PC-9 (cell line): Measurements from ENCODE around the gene WDR77. TPM values are rescaled to one million over a fixed set of nuclear protein-coding genes. Genes with fewer than 3 reads are reported as not detected.

Source experiments
- BruUV-seq: library from RNA; stranded (reverse); fragments of 400-500 nt; replicated peaks from 2 replicates; lab custom pipeline; 2021; lab: Mats Ljungman, UMichigan
- CTCF ChIA-PET: fragments of 300-600 bp; sonication (Branson Sonifier 250); formaldehyde crosslinking; loops from one replicate; lab custom pipeline; 2022; ENCODE audit warnings: antibody characterized with exemption; lab: Charles Lee
- POLR2A ChIA-PET: fragments of 300-600 bp; sonication (Branson Sonifier 250); formaldehyde crosslinking; loops from one replicate; lab custom pipeline; 2022; ENCODE audit warnings: antibody characterized with exemption; ENCODE audit not compliant: unreplicated experiment; lab: Charles Lee
- DNase-seq, 2 experiments: peaks; one replicate each; pipeline versions ENCODE4 v3.0.0 to v3.0.0-alpha.2; 2015 to 2022; ENCODE audit warnings: mixed read lengths in 1 of 2
- H2AFZ ChIP-seq: fragments of 200-600 bp; sonication (generic); 2 replicates; pipeline ENCODE4 v1.8.1; 2017; ENCODE audit warnings: antibody characterized with exemption
- H3F3A ChIP-seq: fragments of 200-600 bp; sonication (generic); 2 replicates; pipeline ENCODE4 v1.8.1; 2017; ENCODE audit warnings: antibody characterized with exemption, mild to moderate bottlenecking, low read depth; ENCODE audit not compliant: insufficient read depth
- H3K27ac ChIP-seq: fragments of 200-600 bp; sonication (generic); 2 replicates; pipeline ENCODE4 v1.6.1; 2016; ENCODE audit warnings: mixed run types
- H3K27me3 ChIP-seq: fragments of 200-600 bp; sonication (generic); 2 replicates; pipeline ENCODE4 v1.6.1; 2016; ENCODE audit warnings: low read depth, mixed run types; ENCODE audit not compliant: insufficient read depth
- H3K36me3 ChIP-seq: fragments of 200-600 bp; sonication (generic); 2 replicates; pipeline ENCODE4 v1.6.1; 2016; ENCODE audit warnings: low read depth, mixed run types
- H3K4me1 ChIP-seq: fragments of 200-600 bp; sonication (generic); replicated peaks from 2 replicates; pipeline ENCODE4 v1.6.1; 2016; ENCODE audit warnings: mixed run types; ENCODE audit not compliant: insufficient read depth
- H3K4me2 ChIP-seq: fragments of 200-600 bp; sonication (generic); 2 replicates; pipeline ENCODE4 v1.6.1; 2017; ENCODE audit warnings: mixed run types
- H3K4me3 ChIP-seq: fragments of 200-600 bp; sonication (generic); 2 replicates; pipeline ENCODE4 v1.6.1; 2016; ENCODE audit warnings: mixed run types
- H3K79me2 ChIP-seq: fragments of 200-600 bp; sonication (generic); 2 replicates; pipeline ENCODE4 v1.6.1; 2017; ENCODE audit warnings: low read depth, mixed run types
- H3K9me2 ChIP-seq: fragments of 200-600 bp; sonication (generic); 2 replicates; pipeline ENCODE4 v1.8.1; 2017; ENCODE audit warnings: mild to moderate bottlenecking; ENCODE audit not compliant: insufficient read depth
- H3K9me3 ChIP-seq: fragments of 200-600 bp; sonication (generic); 2 replicates; pipeline ENCODE4 v1.8.1; 2016; ENCODE audit warnings: low read depth; ENCODE audit not compliant: insufficient read depth
- H4K20me1 ChIP-seq: fragments of 200-600 bp; sonication (generic); 2 replicates; pipeline ENCODE4 v1.8.1; 2017; ENCODE audit not compliant: insufficient read depth
- EZH2 ChIP-seq: fragments of 200-600 bp; sonication (generic); IDR thresholded peaks from 2 replicates; pipeline ENCODE4 v1.8.0; 2017; ENCODE audit warnings: antibody characterized with exemption, low read depth
- intact Hi-C: fragments of 100-400 bp; cut with micrococcal nuclease; formaldehyde crosslinking; loops from one replicate; pipeline ENCODE4 v1.10.0; 2022; ENCODE audit not compliant: unreplicated experiment
- total RNA-seq: library from RNA; stranded (reverse); gene quantifications from 2 replicates; pipeline ENCODE4 v1.2.3, GENCODE V29; 2021
- TF ChIP-seq, protein P1 (sequence below): fragments of 200-600 bp; sonication (generic); conservative IDR thresholded peaks from 2 replicates; pipeline ENCODE4 v1.6.1; 2017; ENCODE audit warnings: mixed run types, antibody characterized with exemption, mild to moderate bottlenecking, moderate library complexity

The WDR77 gene
- total RNA-seq, 1 experiment from 2014 or later = 23.7 TPM

GRCh38 chr1:111489604-111490003 is 40.5 kb upstream of the WDR77 start:
- ChIA-PET POLR2A (no interaction called here), CTCF (no interaction called here)
- TF ChIP-seq, protein P1, sequence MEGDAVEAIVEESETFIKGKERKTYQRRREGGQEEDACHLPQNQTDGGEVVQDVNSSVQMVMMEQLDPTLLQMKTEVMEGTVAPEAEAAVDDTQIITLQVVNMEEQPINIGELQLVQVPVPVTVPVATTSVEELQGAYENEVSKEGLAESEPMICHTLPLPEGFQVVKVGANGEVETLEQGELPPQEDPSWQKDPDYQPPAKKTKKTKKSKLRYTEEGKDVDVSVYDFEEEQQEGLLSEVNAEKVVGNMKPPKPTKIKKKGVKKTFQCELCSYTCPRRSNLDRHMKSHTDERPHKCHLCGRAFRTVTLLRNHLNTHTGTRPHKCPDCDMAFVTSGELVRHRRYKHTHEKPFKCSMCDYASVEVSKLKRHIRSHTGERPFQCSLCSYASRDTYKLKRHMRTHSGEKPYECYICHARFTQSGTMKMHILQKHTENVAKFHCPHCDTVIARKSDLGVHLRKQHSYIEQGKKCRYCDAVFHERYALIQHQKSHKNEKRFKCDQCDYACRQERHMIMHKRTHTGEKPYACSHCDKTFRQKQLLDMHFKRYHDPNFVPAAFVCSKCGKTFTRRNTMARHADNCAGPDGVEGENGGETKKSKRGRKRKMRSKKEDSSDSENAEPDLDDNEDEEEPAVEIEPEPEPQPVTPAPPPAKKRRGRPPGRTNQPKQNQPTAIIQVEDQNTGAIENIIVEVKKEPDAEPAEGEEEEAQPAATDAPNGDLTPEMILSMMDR = no peak
- TF ChIP-seq EZH2 = no peak
- intact Hi-C loops = loop anchor here (10.0 kb wide), 1 partner anchor 875 kb away; no protein-coding TSS in a partner anchor
- Histone ChIP-seq H3K4me2 (no peak overlapping the region), H3F3A (no peaks in the 10 kb centered on the region), H4K20me1 (no peaks in the 10 kb centered on the region), H3K9me2 (no peaks in the 10 kb centered on the region), H3K4me3 (no peak overlapping the region), H2AFZ (no peak overlapping the region), H3K27me3 (peaks cover 19% of the 10 kb centered on the region), H3K36me3 (no peaks in the 10 kb centered on the region), H3K27ac (no peak overlapping the region), H3K9me3 (peaks cover 4% of the 10 kb centered on the region; the same call in 1 of the 2 replicates), H3K4me1 (peaks cover 12% of the 10 kb centered on the region; the same call in 1 of the 2 replicates), H3K79me2 (no peaks in the 10 kb centered on the region)
- BruUV-seq = no TSS peak
- DNase-seq = no peak

- DNase-seq = no peak
- no peaks in the 10 kb centered on the region for H3K79me2 ChIP-seq
- ChIA-PET CTCF (no interaction called here), POLR2A (no interaction called here)
- H4K20me1 ChIP-seq = no peaks in the 10 kb centered on the region
- H3K4me2 ChIP-seq = no peak overlapping the region
- intact Hi-C loops = loop anchor here (10.0 kb wide), 1 partner anchor 876 kb away; no protein-coding TSS in a partner anchor
- peaks cover 10% of the 10 kb centered on the region for H3K27me3 ChIP-seq
- no peaks in the 10 kb centered on the region for H3K9me2 ChIP-seq
- H2AFZ ChIP-seq = no peak overlapping the region
- H3K9me3 ChIP-seq = no peaks in the 10 kb centered on the region
- no peak overlapping the region for H3K27ac ChIP-seq
- H3F3A ChIP-seq = no peaks in the 10 kb centered on the region
- no peaks in the 10 kb centered on the region for H3K36me3 ChIP-seq
- BruUV-seq = no TSS peak
- TF ChIP-seq EZH2 = no peak
- TF ChIP-seq, protein P1 = no peak
- H3K4me1 ChIP-seq = peaks cover 12% of the 10 kb centered on the region; the same call in 1 of the 2 replicates
- no peak overlapping the region for H3K4me3 ChIP-seq
These were observed 39.6 kb upstream of the WDR77 start for GRCh38 chr1:111488669-111489068.

- Histone ChIP-seq H3K79me2 (no peaks in the 10 kb centered on the region), H3K4me3 (no peak overlapping the region), H2AFZ (no peak overlapping the region), H3K9me2 (no peaks in the 10 kb centered on the region), H4K20me1 (no peaks in the 10 kb centered on the region), H3K4me2 (no peak overlapping the region), H3K9me3 (no peaks in the 10 kb centered on the region), H3K4me1 (peaks cover 12% of the 10 kb centered on the region; the same call in 1 of the 2 replicates), H3K36me3 (no peaks in the 10 kb centered on the region), H3K27me3 (no peaks in the 10 kb centered on the region), H3F3A (no peaks in the 10 kb centered on the region), H3K27ac (no peak overlapping the region)
- DNase-seq = no peak
- ChIA-PET POLR2A (no interaction called here), CTCF (no interaction called here)
- BruUV-seq = no TSS peak
- intact Hi-C loops = loop anchor here (10.0 kb wide), 1 partner anchor 878 kb away; no protein-coding TSS in a partner anchor
- TF ChIP-seq EZH2 = no peak
- TF ChIP-seq, protein P1 = no peak
These were observed 38.1 kb upstream of the WDR77 start for GRCh38 chr1:111487133-111487532.
